Stimulated activated naive CD8-positive, alpha-beta T cell treated with anti-CD3 and anti-CD28 coated beads, Interleukin-15, Interleukin-2, amounts not matched to agents 100 ng/mL and 50 ng/mL, for 24 hours (primary cell): Measurements from ENCODE around the gene CSH1.
"Not testable (repeated sequence)": the region's sequence is repeated elsewhere in the genome, so short reads cannot be mapped to it uniquely, and the experiment has no call there.

Experiments
- H3K27ac Mint-ChIP-seq: one replicate; pipeline ENCODE4 v1.8.0; 2021; ENCODE audit warnings: mild to moderate bottlenecking, mixed read lengths
- H3K27me3 Mint-ChIP-seq: one replicate; pipeline ENCODE4 v1.8.0; 2021; ENCODE audit warnings: mixed read lengths
- H3K36me3 Mint-ChIP-seq: one replicate; pipeline ENCODE4 v1.8.0; 2021; ENCODE audit warnings: low read depth, mixed read lengths
- H3K4me1 Mint-ChIP-seq: one replicate; pipeline ENCODE4 v1.8.0; 2021; ENCODE audit warnings: low read depth, mixed read lengths
- H3K4me3 Mint-ChIP-seq: one replicate; pipeline ENCODE4 v1.8.0; 2021; ENCODE audit warnings: mild to moderate bottlenecking, mixed read lengths
- H3K9me3 Mint-ChIP-seq: one replicate; pipeline ENCODE4 v1.8.0; 2021; ENCODE audit warnings: mixed read lengths

CSH1 gene

DNA sequence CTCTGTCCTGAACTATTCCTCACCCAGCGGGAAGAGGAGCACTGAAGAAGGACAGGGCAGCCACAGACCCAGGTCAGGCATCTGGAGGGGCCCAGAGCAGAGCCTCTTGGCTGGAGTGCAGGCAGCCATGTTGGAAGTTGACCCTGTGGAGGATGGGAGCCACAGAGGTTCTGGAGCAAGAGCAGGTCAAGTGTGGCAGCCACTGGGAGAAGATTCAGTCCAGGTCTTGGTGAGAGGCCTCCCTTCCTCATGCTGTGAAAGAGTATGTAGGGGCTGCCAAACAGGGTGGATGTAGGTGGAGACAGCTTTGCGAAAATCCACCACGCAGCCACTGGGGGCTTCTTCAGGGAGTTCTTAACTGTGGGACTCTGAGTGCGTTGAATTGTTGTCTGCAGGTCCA is 36.3 kb upstream of the CSH1 start:
- H3K36me3 Mint-ChIP-seq = no peaks in the 10 kb centered on the region
- H3K9me3 Mint-ChIP-seq = no peaks in the 10 kb centered on the region
- peak overlapping the region; percentile 74 for H3K27ac Mint-ChIP-seq
- peak overlapping the region; percentile 93 for H3K4me3 Mint-ChIP-seq
- no peaks in the 10 kb centered on the region for H3K27me3 Mint-ChIP-seq
- peaks cover 28% of the 10 kb centered on the region for H3K4me1 Mint-ChIP-seq

DNA sequence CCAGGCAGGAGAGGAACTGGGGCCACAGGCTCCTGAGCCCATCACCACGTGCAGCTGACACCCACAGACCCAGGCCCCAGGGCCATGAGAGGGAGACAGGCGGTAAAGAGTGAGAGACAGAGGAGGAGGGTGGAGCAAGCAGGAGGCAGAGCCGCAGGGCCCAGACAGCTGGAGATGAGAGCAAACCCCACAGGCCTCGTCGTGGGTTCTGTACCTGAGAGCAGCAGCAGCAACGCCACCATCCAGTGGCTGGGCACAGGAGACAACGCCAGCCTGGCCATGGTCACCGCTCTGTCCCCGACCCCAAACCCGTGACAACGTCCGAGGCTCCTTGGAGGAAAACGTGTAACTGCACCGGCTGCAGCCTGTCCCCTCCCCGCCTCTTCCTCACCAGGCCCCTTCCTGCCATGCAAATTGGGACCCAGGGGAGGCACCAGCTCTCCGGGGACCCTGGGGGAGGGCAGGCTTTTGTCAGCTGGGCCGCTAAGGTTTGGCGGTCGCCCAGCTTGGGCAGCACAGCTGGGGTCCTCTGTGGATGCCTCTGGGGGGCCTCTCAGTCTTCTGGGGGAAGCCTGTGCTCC is 35.7 kb upstream of the CSH1 start, which contains the start of gene CD79B:
Gene CD79B (minus strand): TSS at position 351 of the 581 bp plus-strand sequence. CDS start 70 bp downstream, at position 281.
- no peaks in the 10 kb centered on the region for H3K36me3 Mint-ChIP-seq
- H3K9me3 Mint-ChIP-seq = no peaks in the 10 kb centered on the region
- H3K4me3 Mint-ChIP-seq = peak within 1 kb of the TSS; percentile 93
- peaks cover 28% of the 10 kb centered on the region for H3K4me1 Mint-ChIP-seq
- no peaks in the 10 kb centered on the region for H3K27me3 Mint-ChIP-seq
- peak within 1 kb of the TSS; percentile 96 for H3K27ac Mint-ChIP-seq

DNA sequence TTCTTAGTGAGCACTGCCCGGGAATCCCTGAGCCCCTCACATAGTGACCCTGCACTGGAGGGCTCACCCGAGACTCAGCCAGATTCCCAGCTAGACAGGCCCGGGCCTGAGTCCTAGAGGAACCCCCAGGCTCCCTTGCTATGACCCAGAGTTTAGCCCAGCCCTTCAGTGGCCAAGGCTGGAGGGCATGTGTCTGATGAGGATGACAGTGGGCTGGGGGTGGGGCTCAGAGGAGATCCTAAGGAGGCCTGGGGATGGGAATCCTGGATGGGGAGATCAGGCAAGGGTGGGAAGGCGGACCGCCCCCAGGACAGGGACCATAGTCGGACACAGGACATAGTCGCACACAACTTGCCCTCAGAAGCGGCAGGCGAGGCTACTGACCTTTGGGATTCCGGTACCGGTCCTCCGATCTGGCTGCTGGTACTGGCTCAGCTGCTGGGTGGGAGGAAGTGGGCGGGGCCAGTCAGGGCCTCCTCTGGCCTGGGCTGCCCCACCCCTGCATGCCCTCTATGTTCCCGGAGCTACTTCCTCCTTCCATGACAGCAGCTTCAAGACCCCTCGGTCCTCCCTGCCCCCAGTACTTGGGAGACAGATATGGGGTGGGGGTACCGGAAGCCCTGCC is 34.7 kb upstream of the CSH1 start:
- no peaks in the 10 kb centered on the region for H3K27me3 Mint-ChIP-seq
- peak overlapping the region; percentile 93 for H3K4me3 Mint-ChIP-seq
- no peaks in the 10 kb centered on the region for H3K9me3 Mint-ChIP-seq
- H3K4me1 Mint-ChIP-seq = peaks cover 28% of the 10 kb centered on the region
- H3K27ac Mint-ChIP-seq = peak overlapping the region; percentile 96
- H3K36me3 Mint-ChIP-seq = no peaks in the 10 kb centered on the region

DNA sequence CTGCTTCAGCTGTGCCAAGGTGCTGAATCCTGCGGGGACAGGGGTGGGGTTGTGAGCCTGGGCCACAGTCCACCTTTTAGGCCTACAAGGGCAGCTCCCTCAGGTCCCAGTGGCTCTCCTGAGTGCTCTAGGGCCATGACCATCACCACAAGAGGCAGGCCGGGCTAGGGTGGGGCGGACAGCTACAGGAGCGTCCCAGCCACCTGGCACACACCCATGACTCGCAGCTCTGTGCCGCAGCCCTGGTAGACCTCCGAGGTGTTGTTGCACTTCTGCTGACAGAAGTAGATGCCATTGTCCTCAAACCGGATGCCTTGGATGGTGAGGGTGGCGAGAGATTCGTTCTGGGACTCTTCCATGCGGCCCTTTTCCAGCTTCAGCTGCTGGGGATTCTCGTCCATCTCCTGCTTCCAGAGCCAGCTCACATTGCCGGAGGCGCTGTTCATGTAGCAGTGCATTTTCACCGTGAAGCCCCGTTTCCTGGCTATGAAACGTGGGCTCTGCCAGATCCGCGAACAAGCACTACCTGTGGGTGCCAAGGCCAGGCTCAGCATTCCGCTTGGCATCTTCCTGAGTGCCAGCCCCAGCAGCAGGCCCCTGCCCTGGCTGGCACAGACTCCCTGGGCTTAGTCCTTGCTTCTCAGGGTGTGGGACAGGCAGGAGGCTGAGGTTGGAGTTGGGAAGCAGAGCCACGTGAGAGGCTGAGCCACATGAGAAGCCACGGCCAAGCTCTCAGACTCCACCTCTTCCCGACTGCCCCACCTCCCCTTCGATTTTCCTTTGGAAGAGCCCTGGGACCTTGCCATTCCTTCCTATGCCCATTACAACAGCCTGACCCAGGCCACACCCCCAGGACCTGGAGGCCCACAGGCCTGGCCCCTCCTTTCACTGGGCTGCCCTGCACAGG is 33.7 kb upstream of the CSH1 start:
- Mint-ChIP-seq H3K27me3 (no peaks in the 10 kb centered on the region), H3K4me1 (peaks cover 28% of the 10 kb centered on the region), H3K9me3 (no peaks in the 10 kb centered on the region), H3K4me3 (peak overlapping the region; percentile 93), H3K27ac (peak overlapping the region; percentile 34), H3K36me3 (no peaks in the 10 kb centered on the region)

DNA sequence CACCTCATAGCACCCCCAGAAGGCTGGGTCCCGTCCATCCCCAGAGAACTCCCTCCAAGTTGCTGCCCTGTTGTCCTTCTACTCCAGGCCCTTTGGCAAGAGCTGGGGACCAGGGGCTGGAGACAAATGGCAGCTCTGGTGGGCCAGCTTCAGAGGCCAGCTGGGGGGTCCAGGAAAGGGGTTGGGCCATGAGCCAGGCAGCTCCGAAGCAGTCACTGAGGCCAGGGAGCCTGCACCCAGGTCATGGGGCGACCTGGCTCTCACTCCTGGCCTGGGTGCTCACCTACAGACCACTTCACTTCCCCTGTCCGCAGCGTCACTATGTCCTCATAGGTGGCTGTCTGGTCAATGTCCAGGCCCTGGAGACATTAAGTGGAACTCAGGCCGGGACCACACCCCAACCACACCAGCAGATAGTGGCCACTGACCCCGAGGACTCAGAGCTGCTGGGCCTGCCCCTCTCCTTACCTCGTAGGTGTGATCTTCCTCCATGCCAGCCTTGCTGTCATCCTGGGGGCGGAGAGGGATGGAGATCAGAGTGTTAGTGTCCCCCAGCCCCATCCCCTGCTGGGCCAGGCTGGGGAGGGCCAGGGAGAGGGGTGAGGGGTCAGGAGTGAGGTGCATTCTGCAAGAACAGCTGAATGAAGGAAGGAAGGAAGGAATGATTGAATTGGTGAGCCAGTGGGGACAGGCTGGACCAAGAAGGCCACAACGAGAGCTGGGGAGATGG is 32.8 kb upstream of the CSH1 start:
- Mint-ChIP-seq H3K4me1 (peaks cover 28% of the 10 kb centered on the region), H3K4me3 (peak overlapping the region; percentile 42)

DNA sequence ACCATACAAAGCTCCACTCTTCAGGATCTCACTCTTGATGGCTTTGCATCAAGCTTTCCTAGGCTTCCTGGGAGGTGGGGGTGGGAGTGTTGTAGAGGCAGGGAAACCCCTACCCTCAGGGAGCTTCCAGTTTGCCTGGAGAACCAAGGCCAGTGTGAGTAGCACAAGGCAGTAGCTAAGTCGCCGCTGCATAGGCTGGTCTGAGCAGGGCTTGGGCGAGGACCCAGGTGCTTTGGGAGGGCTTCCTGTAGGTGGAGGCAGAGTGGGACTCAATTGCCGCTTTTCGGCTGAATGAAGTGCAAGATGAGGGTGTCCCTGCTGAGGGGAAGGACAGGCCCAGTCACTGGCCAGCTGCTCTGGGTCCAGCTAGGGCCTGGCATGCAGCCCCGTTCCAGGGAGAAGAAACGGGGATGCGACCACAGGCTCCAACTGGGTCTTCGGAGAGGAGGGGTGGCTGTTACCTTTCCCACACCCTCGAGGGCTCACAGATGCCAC is 31.8 kb upstream of the CSH1 start:
- Mint-ChIP-seq H3K27me3 (no peaks in the 10 kb centered on the region), H3K9me3 (no peaks in the 10 kb centered on the region), H3K4me3 (no peak overlapping the region), H3K27ac (no peak overlapping the region), H3K36me3 (no peaks in the 10 kb centered on the region), H3K4me1 (peaks cover 26% of the 10 kb centered on the region)

More for the DNA sequence above, 32.8 kb upstream of the CSH1 start:
- Mint-ChIP-seq H3K27me3 (no peaks in the 10 kb centered on the region), H3K9me3 (no peaks in the 10 kb centered on the region), H3K36me3 (no peaks in the 10 kb centered on the region), H3K27ac (no peak overlapping the region)

DNA sequence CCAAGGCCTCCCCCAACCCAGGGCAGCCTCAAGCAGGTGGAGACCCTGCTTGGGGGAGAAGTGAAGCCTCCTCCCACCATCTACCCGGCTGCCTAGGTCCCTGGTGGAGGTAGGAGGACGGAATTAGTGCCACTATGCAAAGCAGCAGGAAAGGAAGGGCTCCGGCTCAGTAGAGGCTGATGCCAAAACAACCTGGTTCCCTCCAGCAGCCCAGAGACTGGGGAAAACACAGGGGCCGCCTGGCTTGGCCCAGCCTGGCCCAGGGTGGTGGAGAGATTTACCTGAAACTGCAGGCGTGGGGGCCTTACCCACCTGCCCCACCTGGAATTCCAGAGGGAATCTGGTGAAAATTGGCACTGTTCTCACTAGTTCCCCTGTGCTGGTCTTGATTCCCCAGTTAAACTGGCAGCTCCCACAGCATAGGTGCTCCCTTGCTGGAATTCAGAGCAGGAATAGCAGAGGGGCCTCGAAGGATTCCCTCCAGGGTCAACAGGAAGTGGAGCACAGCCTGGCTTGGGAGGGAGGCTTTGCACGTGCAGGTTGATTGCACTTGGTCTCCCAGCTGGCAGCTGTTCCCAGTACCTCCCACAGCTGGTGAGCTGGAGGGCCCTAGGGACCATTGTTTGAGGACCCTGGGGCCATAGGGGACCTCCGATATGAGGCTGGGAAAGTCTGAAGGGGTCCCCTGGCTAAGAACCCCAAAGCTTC is 31.2 kb upstream of the CSH1 start:
- no peaks in the 10 kb centered on the region for H3K27me3 Mint-ChIP-seq
- peaks cover 20% of the 10 kb centered on the region for H3K4me1 Mint-ChIP-seq
- no peak overlapping the region for H3K4me3 Mint-ChIP-seq
- H3K27ac Mint-ChIP-seq = no peak overlapping the region
- H3K9me3 Mint-ChIP-seq = no peaks in the 10 kb centered on the region
- H3K36me3 Mint-ChIP-seq = no peaks in the 10 kb centered on the region

DNA sequence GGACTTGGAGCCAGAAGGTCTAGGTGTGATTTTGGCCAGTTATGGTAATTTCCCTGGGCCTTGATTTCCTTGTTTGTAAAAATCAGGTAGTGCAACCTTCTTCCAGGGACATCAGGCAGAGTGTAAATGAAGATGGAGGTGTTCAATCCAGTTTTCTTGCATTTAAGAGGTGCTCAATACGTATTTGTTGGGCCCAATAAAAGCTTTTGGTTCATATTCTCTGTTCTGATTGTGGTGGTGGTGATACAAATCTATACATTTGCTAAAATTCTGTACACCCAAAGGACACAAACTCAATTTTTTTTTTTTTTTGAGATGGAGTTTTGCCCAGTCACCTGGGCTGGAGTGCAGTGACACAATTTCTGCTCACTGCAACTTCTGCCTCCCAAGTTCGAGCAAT is 29.8 kb upstream of the CSH1 start:
- H3K36me3 Mint-ChIP-seq = no peaks in the 10 kb centered on the region
- H3K27me3 Mint-ChIP-seq = no peaks in the 10 kb centered on the region
- no peaks in the 10 kb centered on the region for H3K9me3 Mint-ChIP-seq
- peaks cover 9% of the 10 kb centered on the region for H3K4me1 Mint-ChIP-seq
- no peak overlapping the region for H3K27ac Mint-ChIP-seq
- no peak overlapping the region for H3K4me3 Mint-ChIP-seq

DNA sequence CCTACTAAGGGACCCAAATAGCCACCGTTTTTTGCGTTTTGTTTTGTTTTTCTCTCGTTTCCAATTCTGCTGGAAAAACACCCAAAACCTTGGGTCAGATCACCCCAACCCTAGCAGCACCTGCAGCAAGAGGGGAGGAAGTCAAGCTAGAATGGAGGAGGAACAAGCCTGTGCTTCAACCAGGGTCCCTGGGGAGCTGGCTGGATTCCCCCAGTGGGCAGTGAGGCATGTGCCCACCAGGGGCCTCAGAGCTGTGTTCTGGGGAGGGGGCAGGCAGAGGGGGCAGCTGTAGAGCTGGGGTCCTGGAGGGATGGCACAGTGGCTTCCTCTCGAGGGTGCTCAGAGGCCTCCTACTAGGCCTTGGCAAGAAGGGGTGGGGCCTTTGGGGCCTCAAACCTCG is 29.2 kb upstream of the CSH1 start:
- H3K4me3 Mint-ChIP-seq = no peak overlapping the region
- H3K27me3 Mint-ChIP-seq = no peaks in the 10 kb centered on the region
- H3K4me1 Mint-ChIP-seq = peaks cover 4% of the 10 kb centered on the region
- peak overlapping the region; percentile 8 for H3K27ac Mint-ChIP-seq
- no peaks in the 10 kb centered on the region for H3K9me3 Mint-ChIP-seq
- no peaks in the 10 kb centered on the region for H3K36me3 Mint-ChIP-seq

DNA sequence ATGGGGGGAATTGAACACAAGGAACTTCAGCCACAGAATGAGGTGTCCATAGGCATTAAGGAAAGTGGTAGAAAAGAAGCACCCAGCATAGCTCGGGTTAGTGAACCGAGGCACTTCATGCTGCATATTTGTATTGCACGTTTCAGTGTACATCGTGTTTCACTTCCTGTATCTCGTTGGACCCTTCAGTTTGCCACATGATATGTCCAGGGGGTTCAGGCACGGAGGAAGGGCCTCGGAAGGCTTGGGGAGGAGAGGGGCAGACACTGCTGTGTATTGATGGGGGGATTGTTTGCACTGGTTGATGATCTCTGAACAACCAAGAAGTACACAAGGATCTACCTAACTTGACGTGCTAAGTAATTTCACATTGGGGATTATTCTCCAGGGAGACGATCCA is 26.0 kb upstream of the CSH1 start:
- H3K9me3 Mint-ChIP-seq, H3K27me3 Mint-ChIP-seq, H3K36me3 Mint-ChIP-seq, H3K27ac Mint-ChIP-seq, H3K4me3 Mint-ChIP-seq: not testable (repeated sequence)
- H3K4me1 Mint-ChIP-seq = peaks cover 16% of the 10 kb centered on the region

DNA sequence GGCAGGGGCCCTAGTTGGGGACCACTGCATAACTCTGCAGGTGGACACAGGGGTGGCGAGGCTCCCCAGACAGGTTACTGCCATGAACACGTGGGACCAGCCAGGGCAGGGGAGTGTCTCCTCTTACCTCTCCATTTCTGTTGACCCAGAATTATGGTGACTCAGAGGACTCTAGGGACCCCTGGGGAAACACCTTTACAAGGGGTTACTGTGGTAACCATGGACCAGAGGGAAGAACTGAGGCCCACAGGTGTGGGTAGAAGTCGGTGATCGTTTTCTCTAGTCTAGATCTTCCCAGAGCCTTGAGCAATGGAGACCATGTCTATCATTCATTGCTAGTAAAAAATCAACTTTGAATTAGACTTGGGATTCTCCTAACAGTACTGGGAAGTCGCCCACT is 24.4 kb upstream of the CSH1 start:
- not testable (repeated sequence) for H3K4me3 Mint-ChIP-seq, H3K27ac Mint-ChIP-seq, H3K36me3 Mint-ChIP-seq, H3K27me3 Mint-ChIP-seq, H3K9me3 Mint-ChIP-seq
- H3K4me1 Mint-ChIP-seq = peaks cover 16% of the 10 kb centered on the region

DNA sequence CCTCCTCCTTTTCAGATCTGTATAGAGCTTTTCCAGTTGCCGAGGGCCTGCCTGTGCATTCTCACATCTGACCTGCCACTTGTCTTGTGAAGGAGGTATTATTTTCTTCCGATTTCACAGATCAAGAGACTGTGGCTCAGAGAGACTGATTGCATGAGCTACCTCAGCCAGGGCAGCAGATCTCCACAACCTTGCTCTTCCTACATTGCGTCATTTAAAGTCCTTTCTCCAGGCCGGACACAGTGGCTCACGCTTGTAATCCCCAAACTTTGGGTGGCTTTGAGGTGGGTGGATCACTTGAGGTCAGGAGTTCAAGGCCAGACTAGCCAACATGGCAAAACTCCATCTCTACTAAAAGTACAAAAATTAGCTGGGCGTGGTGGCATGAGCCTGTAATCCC is 23.7 kb upstream of the CSH1 start:
- H3K4me3 Mint-ChIP-seq, H3K36me3 Mint-ChIP-seq, H3K9me3 Mint-ChIP-seq, H3K27me3 Mint-ChIP-seq, H3K27ac Mint-ChIP-seq: not testable (repeated sequence)
- H3K4me1 Mint-ChIP-seq = peaks cover 16% of the 10 kb centered on the region

DNA sequence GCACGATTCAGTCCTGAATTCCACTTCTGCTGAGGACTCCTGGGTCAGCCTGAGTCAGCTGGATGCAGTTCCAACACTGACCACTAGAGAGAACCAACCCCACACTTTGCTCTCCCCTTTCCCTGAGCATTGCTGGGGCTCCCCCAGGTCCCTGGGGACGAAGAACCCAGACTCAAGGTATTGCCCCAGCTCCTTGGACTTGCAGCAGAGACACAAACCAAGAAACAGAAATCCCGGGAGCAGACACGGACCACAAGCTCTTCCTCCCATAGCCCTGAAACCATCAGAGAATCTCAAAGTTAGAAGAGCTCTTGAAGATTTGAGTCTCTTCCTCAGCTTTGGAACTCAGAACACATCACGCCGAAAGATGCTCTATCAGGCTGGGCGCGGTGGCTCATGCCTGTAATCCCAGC is 22.9 kb upstream of the CSH1 start:
- Mint-ChIP-seq H3K27ac (no peak overlapping the region), H3K36me3 (no peaks in the 10 kb centered on the region), H3K4me3 (no peak overlapping the region)

DNA sequence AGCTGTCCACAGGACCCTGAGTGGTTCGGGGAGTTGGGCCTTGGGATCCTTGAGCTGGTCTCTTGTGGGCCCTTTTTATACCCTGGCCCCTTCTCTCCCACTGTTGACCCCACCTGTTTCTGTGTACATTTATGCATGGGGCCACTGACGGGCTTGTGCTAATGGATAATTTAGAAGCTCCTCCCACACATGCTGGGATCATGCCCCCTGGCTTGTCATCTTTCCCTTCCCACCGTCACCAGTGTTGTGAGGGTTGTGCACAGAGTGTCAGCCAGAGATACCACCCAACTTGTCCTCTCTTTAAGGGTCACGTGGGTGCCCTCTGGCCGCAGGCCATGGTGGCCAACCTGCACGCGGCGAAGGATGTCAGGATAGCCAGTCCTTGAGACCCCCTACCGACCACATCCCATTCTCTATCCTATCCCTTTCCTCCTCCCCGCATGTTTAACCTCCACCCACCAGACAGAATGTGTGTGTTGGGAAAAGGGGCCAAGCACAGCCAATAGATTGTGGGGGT is 22.5 kb upstream of the CSH1 start, which contains the start of gene GH1:
Gene GH1 (minus strand): TSS at position 51 of the 517 bp plus-strand sequence. CDS start 63 bp downstream, outside the sequence.
- peaks cover 16% of the 10 kb centered on the region for H3K4me1 Mint-ChIP-seq
- not testable (repeated sequence) for H3K4me3 Mint-ChIP-seq, H3K27ac Mint-ChIP-seq

More for the DNA sequence above, 22.9 kb upstream of the CSH1 start:
- Mint-ChIP-seq H3K9me3 (no peaks in the 10 kb centered on the region), H3K4me1 (peaks cover 13% of the 10 kb centered on the region), H3K27me3 (no peaks in the 10 kb centered on the region)

More for the DNA sequence above, 22.5 kb upstream of the CSH1 start, which contains the start of gene GH1:
- H3K9me3 Mint-ChIP-seq, H3K27me3 Mint-ChIP-seq, H3K36me3 Mint-ChIP-seq: not testable (repeated sequence)
